GM21447 (cell line): Measurements from ENCODE around the gene IL18R1.

ENCODE experiments used
- ATAC-seq: cut with Tn5 transposase; IDR thresholded peaks from one replicate; pipeline ENCODE4 v1.9.1; 2021; ENCODE audit not compliant: unreplicated experiment

IL18R1 gene

DNA sequence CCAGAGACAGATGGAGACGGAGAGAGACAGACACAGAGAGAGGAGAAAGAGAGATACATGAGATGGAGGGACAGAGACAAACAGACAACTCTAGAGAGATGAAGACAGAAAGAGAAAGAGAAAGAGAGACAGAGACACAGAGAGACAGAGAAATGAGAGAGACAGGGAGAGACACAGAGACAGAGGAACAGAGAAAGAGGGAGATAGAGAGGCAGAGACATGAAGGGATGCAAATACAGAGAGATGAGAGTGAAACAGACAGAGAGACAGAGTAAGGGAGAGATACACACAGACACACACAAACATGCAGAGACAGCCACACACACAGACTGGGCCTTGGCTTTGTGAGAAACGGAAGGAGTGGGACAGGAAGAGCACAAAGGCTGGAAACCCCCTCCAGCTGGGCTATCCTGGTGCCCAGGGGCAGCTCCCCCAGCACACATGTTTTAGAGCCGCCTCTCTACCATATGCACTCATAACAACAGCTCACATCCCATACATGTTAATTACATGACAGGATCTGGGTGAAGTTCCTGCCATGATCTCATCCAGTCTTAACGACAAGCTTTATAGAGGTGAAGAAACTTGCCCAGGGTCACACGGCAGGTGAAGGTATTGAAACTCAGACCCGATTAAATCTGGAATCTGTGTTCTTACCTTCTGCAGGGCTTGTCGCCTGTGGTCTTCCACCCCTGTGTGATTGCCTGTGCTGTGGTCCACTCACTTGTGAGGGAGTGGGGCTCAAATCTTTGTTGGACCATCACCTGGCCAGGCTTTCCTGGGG is 32.4 kb downstream of the IL18R1 start:
- ATAC-seq: no peak

GRCh38 chr2:102391565-102391964 is 36.0 kb downstream of the IL18R1 start:
- no peak for ATAC-seq

- ATAC-seq: no peak
Observed at GRCh38 chr2:102392096-102392495, 36.5 kb downstream of the IL18R1 start.

DNA sequence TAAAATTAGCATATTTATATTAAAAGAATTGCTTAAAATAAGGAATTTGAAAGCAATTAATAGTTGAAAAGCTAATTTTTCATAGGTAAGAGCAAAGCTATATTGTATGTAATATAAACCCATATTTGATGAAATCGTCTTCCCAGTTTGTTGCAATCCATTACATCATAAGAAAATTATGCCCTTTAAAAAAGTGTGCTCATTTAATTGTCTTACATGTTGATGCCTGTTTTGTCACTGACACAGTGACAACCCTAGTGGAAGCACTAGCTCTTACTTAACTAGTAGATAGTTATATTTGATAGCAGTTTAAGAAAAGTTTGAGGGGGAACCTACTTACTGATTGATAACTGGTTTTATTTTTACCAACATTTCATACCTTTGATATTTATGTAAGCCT is 37.3 kb downstream of the IL18R1 start:
- ATAC-seq: no peak

- no peak for ATAC-seq
Observed at GRCh38 chr2:102396012-102396411, 40.4 kb downstream of the IL18R1 start.

- ATAC-seq: no peak
Observed at GRCh38 chr2:102397209-102397608, 41.6 kb downstream of the IL18R1 start.

GRCh38 chr2:102399499-102400141 is 44.0 kb downstream of the IL18R1 start:
- no peak for ATAC-seq

DNA sequence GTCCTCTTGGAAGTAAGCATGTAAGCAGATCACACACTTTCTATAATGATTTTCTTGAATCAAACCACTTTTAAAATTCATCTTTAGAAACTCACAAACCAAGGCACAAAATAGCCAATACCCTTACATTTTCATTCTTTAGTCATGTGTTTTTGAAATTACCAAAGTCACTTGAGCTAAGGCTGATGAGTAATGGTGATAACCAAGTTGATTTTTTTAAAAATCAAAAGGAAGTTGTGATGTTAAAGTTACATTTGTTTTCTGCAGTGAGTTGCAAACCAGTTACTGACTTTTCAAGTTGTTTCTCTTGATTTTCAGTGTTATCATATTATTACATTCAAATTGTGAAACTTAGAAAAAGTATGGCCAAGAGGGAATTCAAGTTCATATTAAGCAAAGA is 45.9 kb downstream of the IL18R1 start:
- no peak for ATAC-seq

DNA sequence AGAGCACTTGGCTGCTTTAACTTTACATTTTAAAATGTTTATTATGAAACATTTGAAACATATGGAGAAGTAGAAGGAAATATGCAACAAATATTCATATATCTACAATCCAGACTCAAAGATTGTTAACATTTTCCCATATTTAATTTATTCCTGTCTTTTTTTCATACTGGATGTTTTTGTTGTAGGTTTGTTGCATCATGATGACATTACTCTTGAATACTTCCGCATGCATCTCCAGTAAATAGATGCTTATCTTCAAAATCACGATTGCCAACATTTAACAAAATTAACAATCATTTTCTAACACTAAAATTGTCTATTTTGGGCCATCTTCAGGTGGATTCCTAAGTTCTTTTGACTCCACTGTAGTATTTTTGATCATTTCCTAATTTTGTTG is 46.3 kb downstream of the IL18R1 start:
- ATAC-seq: no peak

DNA sequence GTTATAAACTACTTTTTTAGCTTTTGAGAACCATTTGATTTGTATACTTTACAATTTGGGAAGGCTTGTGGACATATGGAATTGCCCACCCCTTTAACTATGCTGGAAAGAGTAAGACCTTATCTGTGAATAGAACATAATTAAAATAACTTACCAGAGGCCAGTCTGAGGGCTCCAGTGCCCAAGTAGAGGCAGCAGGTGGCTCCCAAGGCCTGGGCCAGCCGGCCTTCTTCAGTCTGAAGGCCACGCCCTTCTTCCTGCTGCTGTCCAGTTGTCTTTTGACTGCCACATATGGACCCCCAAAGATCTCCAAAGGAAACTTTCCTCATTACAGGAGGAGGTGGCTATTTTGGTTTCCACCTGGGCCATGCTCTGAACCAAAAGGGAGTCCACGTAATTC is 55.4 kb downstream of the IL18R1 start:
- ATAC-seq: no peak

- ATAC-seq: no peak
Observed at GRCh38 chr2:102412199-102412598, 56.6 kb downstream of the IL18R1 start.

- ATAC-seq: peak; percentile 52
Observed at GRCh38 chr2:102417946-102418345, 62.4 kb downstream of the IL18R1 start.

- peak; percentile 91 for ATAC-seq
Observed at GRCh38 chr2:102418421-102418961, 62.9 kb downstream of the IL18R1 start.

- no peak for ATAC-seq
Observed at GRCh38 chr2:102420290-102420689, 64.7 kb downstream of the IL18R1 start.

GRCh38 chr2:102421890-102422759 is 66.5 kb downstream of the IL18R1 start:
- no peak for ATAC-seq

DNA sequence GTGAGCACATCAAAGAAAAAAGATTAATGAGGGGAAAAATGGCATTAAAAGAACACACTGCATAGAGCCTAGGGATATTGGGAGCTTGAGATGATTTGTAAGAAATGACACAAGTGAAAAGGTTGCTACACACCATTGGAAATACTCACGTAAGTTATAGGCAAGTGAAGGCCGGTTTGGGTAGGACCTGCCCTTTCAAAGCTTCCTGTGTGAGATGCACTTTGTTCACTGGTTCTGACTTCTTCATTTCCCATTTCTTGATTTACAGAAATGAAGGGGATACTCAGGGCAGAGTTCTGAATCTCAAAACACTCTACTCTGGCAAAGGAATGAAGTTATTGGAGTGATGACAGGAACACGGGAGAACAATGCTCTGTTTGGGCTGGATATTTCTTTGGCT is 67.3 kb downstream of the IL18R1 start, which contains the start of gene IL18RAP:
Gene IL18RAP, plus strand, starts transcription at position 251 of the 400 bp plus-strand sequence. Its CDS starts 118 bp downstream, at position 369.
- no peak for ATAC-seq

- ATAC-seq: no peak
Observed at GRCh38 chr2:102423368-102423767, 67.8 kb downstream of the IL18R1 start.

DNA sequence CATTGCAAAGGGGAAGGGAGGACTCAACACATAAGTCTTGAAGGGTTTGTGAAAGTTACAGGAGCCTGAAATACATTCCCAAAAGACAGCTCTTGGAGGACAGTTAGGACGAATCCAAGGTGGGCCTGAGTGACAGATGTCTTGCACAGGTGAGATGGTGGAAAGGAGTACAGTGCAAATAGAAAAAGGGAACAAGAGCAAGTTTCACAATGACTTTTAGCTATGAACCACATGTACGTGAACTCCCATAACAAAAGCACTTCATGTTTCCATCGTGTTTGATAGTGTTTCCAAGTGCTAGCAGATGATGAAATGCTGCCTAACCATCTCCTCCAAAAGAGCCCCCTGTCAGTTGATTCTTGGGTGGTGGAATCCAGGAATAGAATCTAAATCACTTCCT is 69.2 kb downstream of the IL18R1 start:
- ATAC-seq: peak; percentile 93

- no peak for ATAC-seq
Observed at GRCh38 chr2:102425441-102426132, 70.0 kb downstream of the IL18R1 start.

- no peak for ATAC-seq
Observed at GRCh38 chr2:102427249-102427648, 71.7 kb downstream of the IL18R1 start.

- no peak for ATAC-seq
Observed at GRCh38 chr2:102428573-102428972, 73.0 kb downstream of the IL18R1 start.
